ENCODE data around the gene AXIN1. TPM values are rescaled to one million over a fixed set of nuclear protein-coding genes. Genes with fewer than 3 reads are reported as not detected.

AXIN1 gene
- total RNA-seq, 1 donor from 2014 or later: 22.4 TPM

DNA sequence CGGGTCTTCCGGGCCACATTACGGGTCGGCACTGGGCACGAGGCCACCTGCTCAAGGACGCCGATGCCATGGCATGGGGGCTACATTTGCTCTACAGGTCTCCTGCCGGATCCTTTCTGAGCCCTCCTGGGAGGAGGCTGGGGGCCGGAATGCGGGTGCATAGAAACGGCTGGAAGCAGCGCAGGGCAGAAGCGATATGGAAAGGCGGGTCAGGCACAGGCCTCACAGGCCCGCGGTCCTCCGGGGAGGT is 28.4 kb downstream of the AXIN1 start:
- no peaks in the 10 kb centered on the region for H3K27me3 ChIP-seq (ENCODE audit: low read depth)
- intact Hi-C loops (cut with DNase I): no loop called here

DNA sequence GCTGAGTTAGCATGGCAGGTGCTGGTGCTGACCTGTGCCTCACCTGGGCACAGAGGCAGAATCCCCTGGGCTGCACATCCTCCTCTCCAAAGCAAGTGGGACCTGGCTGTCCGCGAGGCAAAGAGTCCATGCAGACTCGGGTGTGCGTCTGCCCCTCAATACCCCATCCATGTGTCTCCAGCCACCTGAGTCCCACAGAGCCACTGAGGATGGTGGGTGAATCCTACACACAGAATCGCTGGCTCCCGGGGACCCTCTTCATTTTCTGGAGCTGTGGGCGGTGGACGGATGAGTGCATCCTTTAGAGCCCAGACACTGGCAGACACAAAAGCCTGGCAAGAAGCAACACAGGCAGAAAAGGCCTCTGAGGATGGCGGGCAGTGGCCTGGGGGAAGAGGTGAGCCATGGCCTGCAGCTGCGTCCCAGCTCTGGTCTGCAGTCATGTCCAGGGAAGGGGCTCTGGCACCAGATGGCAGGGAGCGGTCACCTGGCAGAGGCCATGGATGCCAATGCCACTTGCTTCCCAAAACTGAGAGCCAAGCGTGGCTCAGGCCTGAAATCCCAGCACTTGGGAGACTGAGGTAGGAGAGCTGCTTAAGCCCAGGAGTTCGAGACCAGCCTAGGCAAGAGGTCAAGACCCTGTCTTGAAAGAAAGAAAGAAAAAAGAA is 29.9 kb downstream of the AXIN1 start:
- peaks cover 11% of the 10 kb centered on the region for H3K36me3 ChIP-seq
- H3K4me3 ChIP-seq: no peak overlapping the region
- ATAC-seq (no peak), DNase-seq (no peak)
- peaks cover 39% of the 10 kb centered on the region for H3K4me1 ChIP-seq
- no peak for TF ChIP-seq CTCF (IDR thresholded peaks at IDR 0.05)
- intact Hi-C loops (cut with DNase I): no loop called here
- no peaks in the 10 kb centered on the region for H3K27me3 ChIP-seq (ENCODE audit: low read depth)
- H3K9me3 ChIP-seq: no peaks in the 10 kb centered on the region
- no peak overlapping the region for H3K27ac ChIP-seq

More for the DNA sequence above, 28.4 kb downstream of the AXIN1 start:
- Histone ChIP-seq H3K9me3 (no peaks in the 10 kb centered on the region), H3K4me1 (peaks cover 53% of the 10 kb centered on the region), H3K36me3 (peaks cover under 1% of the 10 kb centered on the region), H3K27ac (no peak overlapping the region), H3K4me3 (no peak overlapping the region)
- DNase-seq (no peak), ATAC-seq (no peak)
- no peak for TF ChIP-seq CTCF (IDR thresholded peaks at IDR 0.05)

DNA sequence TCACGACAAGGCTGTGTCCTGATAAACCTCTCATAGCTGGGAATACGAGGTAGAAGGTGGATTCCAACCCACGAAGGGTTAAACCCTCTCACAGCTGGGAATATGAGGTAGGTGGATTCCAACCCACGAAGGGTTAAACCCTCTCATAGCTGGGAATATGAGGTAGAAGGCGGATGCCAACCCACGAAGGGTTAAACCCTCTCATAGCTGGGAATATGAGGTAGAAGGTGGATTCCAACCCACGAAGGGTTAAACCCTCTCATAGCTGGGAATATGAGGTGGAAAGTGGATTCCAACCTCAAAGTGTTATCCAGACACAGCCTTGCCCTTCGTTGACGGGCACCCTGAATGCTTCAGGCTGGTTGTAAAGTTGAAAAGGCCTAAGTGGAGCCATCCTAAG is 31.0 kb downstream of the AXIN1 start:
- Histone ChIP-seq H3K27me3 (ENCODE audit: low read depth) (no peaks in the 10 kb centered on the region), H3K4me3 (no peak overlapping the region), H3K36me3 (peaks cover 11% of the 10 kb centered on the region), H3K9me3 (no peaks in the 10 kb centered on the region), H3K4me1 (peaks cover 28% of the 10 kb centered on the region), H3K27ac (no peak overlapping the region)
- no peak for DNase-seq
- intact Hi-C loops (cut with DNase I): no loop called here
- no peak for TF ChIP-seq CTCF (IDR thresholded peaks at IDR 0.05)
- ATAC-seq: no peak

DNA sequence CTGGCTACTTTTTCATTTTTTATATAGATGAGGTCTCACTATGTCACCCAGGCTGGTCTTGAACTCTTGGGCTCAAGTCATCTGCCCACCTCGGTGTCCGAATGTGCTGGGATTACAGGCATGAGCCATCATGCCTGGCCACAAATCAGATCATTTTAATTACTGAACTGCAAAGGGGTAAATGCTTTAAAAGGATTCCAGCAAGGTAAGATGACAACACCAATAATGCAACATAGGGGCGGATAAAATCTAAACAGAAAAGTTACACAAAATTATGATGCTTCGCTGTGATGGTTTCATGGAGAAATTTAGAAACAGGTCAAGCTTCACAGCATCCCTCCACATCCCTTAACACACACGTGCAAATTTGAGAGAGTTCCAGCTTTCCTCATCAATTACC is 32.3 kb downstream of the AXIN1 start:
- Histone ChIP-seq H3K4me3 (no peak overlapping the region), H3K36me3 (peaks cover 11% of the 10 kb centered on the region), H3K4me1 (peaks cover 16% of the 10 kb centered on the region), H3K27me3 (ENCODE audit: low read depth) (no peaks in the 10 kb centered on the region), H3K27ac (no peak overlapping the region), H3K9me3 (no peaks in the 10 kb centered on the region)
- no peak for DNase-seq
- intact Hi-C loops (cut with DNase I): no loop called here
- ATAC-seq: no peak
- no peak for TF ChIP-seq CTCF (IDR thresholded peaks at IDR 0.05)

GRCh38 chr16:318628-319027 is 33.9 kb downstream of the AXIN1 start:
- no peaks in the 10 kb centered on the region for H3K27me3 ChIP-seq (ENCODE audit: low read depth)
- no peak for DNase-seq
- ATAC-seq: no peak
- no peaks in the 10 kb centered on the region for H3K9me3 ChIP-seq
- intact Hi-C loops (cut with DNase I): no loop called here
- no peak overlapping the region for H3K4me3 ChIP-seq
- H3K36me3 ChIP-seq: peaks cover 23% of the 10 kb centered on the region
- no peak for TF ChIP-seq CTCF (IDR thresholded peaks at IDR 0.05)
- H3K27ac ChIP-seq: no peak overlapping the region
- H3K4me1 ChIP-seq: peaks cover 4% of the 10 kb centered on the region

- TF ChIP-seq CTCF (IDR thresholded peaks at IDR 0.05): no peak
- Histone ChIP-seq H3K27ac (no peak overlapping the region), H3K27me3 (ENCODE audit: low read depth) (no peaks in the 10 kb centered on the region), H3K4me1 (peaks cover 4% of the 10 kb centered on the region), H3K36me3 (peaks cover 33% of the 10 kb centered on the region), H3K4me3 (no peak overlapping the region), H3K9me3 (no peaks in the 10 kb centered on the region)
- intact Hi-C loops (cut with DNase I): no loop called here
- no peak for ATAC-seq
- no peak for DNase-seq
These were observed 34.9 kb downstream of the AXIN1 start for GRCh38 chr16:317583-317982.

Data from lower lobe of right lung (tissue), 2 donors.